GM12892 (cell line): ENCODE data around the gene KLHDC8A.

Experiments used
- POLR2A ChIP-seq: IDR thresholded peaks from 2 replicates; pipeline ENCODE4 v1.6.1; 2011; ENCODE audit warnings: low read depth, low read length, control low read depth
- POLR2AphosphoS5 ChIP-seq: IDR thresholded peaks from 2 replicates; pipeline ENCODE4 v1.6.1; 2011; ENCODE audit warnings: low read depth, low read length, control low read depth
- TAF1 ChIP-seq: IDR thresholded peaks from 2 replicates; pipeline ENCODE4 v1.6.1; 2011; ENCODE audit warnings: low read depth, mild to moderate bottlenecking, control low read depth, low read length, borderline replicate concordance

DNA sequence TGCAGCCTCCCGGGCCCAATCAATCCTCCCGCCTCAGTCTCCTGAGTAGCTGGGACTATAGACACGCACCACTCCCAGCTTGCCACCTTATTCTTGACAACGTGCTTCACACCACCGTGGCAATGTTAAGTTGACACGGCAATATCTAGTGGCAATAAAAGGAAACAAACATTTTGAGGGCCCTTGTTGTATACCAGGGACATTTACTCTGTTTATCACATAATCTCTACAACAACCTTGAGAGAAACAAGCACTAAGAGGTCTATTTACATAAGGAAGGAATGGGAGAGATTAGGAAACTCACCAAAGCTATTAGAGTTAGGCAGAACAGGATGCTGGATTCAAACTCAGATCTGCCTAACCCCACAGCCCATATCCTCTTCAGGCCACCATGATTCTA lies 3.1 kb downstream of the KLHDC8A start:
- no peak for TF ChIP-seq POLR2A
- no peak for TF ChIP-seq POLR2AphosphoS5
- no peak for TF ChIP-seq TAF1
